A549 (cell line): ENCODE results near the gene HLA-DQA1. TPM values are rescaled to one million over a fixed set of nuclear protein-coding genes. Genes with fewer than 3 reads are reported as not detected.

Source experiments
- ATAC-seq, 2 experiments: fragments of 200-7000 bp in 1 of 2; fragments of >200 bp in 1 of 2; cut with Nextera tagmentation in 1 of 2; cut with Tn5 transposase in 1 of 2; 3 replicates each; pipeline versions ENCODE4 v1.8.0 to v1.9.1; 2018 to 2020; ENCODE audit warnings: mild to moderate bottlenecking in 1 of 2, moderate library complexity in 1 of 2
- CTCF ChIA-PET: fragments of 300-600 bp; sonication (Branson Sonifier 250); formaldehyde crosslinking; extraction: SDS; loops from one replicate; lab custom pipeline; 2021; ENCODE audit warnings: antibody characterized with exemption, inconsistent platforms; lab: Yijun Ruan, JAX
- POLR2A ChIA-PET: fragments of 350-600 bp; formaldehyde crosslinking; extraction: SDS; loops from one replicate; lab custom pipeline; 2021; ENCODE audit warnings: antibody characterized with exemption, inconsistent platforms; lab: Yijun Ruan, JAX
- DNase-seq, 2 experiments: peaks; one replicate each; pipeline versions ENCODE4 v3.0.0 to v3.0.0-alpha.2; 2011 to 2016; ENCODE audit warnings: low read depth in 1 of 2, low spot score in 1 of 2
- FAIRE-seq: peaks from 2 replicates; lab custom pipeline; 2011; peaks lifted over from hg19 to GRCh38; lab: Jason Lieb, UNC
- H3K27ac ChIP-seq, 2 experiments: fragments of >200 bp; sonication (Bioruptor Twin); formaldehyde crosslinking; 3 replicates each; pipeline ENCODE4 v1.5.1; 2016 to 2017
- H3K4me1 ChIP-seq: fragments of >200 bp; sonication (Bioruptor Twin); formaldehyde crosslinking; 3 replicates; pipeline ENCODE4 v1.6.1; 2016
- H3K4me2 ChIP-seq: fragments of >200 bp; sonication (Bioruptor Twin); formaldehyde crosslinking; 3 replicates; pipeline ENCODE4 v1.6.1; 2016
- H3K4me3 ChIP-seq: fragments of >200 bp; sonication (Bioruptor Twin); formaldehyde crosslinking; 3 replicates; pipeline ENCODE4 v1.5.1; 2016
- H3K9me3 ChIP-seq: fragments of >200 bp; sonication (Bioruptor Twin); formaldehyde crosslinking; 3 replicates; pipeline ENCODE4 v1.6.1; 2016
- BHLHE40 ChIP-seq: IDR thresholded peaks from 2 replicates; pipeline ENCODE4 v1.6.1; 2012; ENCODE audit warnings: low read depth, low read length, inconsistent platforms
- CBX2 ChIP-seq: fragments of 200-600 bp; sonication (generic); IDR thresholded peaks from 2 replicates; pipeline ENCODE4 v1.6.1; 2016; ENCODE audit warnings: low read depth, mild to moderate bottlenecking, borderline replicate concordance
- CHD2 ChIP-seq: fragments of 150-350 bp; IDR thresholded peaks from 2 replicates; pipeline ENCODE4 v1.6.1; 2014; ENCODE audit warnings: low read length; ENCODE audit not compliant: partially characterized antibody
- CHD4 ChIP-seq: fragments of 200-600 bp; sonication (generic); IDR thresholded peaks from 2 replicates; pipeline ENCODE4 v1.6.1; 2016; ENCODE audit warnings: antibody characterized with exemption, mild to moderate bottlenecking, borderline replicate concordance
- EHMT2 ChIP-seq: fragments of 200-600 bp; sonication (generic); IDR thresholded peaks from 2 replicates; pipeline ENCODE4 v1.6.1; 2016; ENCODE audit warnings: antibody characterized with exemption, low read depth, mild to moderate bottlenecking, moderate library complexity
- ESRRA ChIP-seq: fragments of 150-350 bp; IDR thresholded peaks from 2 replicates; pipeline ENCODE4 v1.6.1; 2014; ENCODE audit warnings: mild to moderate bottlenecking, low read length, borderline replicate concordance
- FOSB ChIP-seq: fragments of 250-450 bp; sonication (Bioruptor Pico); IDR thresholded peaks from 2 replicates; pipeline ENCODE4 v1.5.0; 2020; ENCODE audit warnings: mild to moderate bottlenecking, moderate library complexity
- GATA3 ChIP-seq: IDR thresholded peaks from 2 replicates; pipeline ENCODE4 v1.6.1; 2012; ENCODE audit warnings: borderline replicate concordance
- HEYL ChIP-seq: fragments of 250-450 bp; sonication (Bioruptor Pico); IDR thresholded peaks from 2 replicates; pipeline ENCODE4 v1.8.0; 2021; ENCODE audit warnings: mild to moderate bottlenecking, moderate library complexity
- JUN ChIP-seq, 2 experiments: fragments of >200 bp; sonication (Bioruptor Twin); formaldehyde crosslinking; IDR thresholded peaks; 2 replicates in 1 of 2; 3 replicates in 1 of 2; pipeline ENCODE4 v1.6.1; 2016 to 2017
- MAFK ChIP-seq: fragments of 450-650 bp; IDR thresholded peaks from 2 replicates; pipeline ENCODE4 v1.6.1; 2014; ENCODE audit not compliant: partially characterized antibody
- MAZ ChIP-seq: fragments of 150-350 bp; IDR thresholded peaks from 2 replicates; pipeline ENCODE4 v1.6.1; 2014; ENCODE audit warnings: antibody characterized with exemption, low read depth, low read length, borderline replicate concordance
- NFE2L2 ChIP-seq: fragments of 150-350 bp; conservative IDR thresholded peaks from 2 replicates; pipeline ENCODE4 v1.6.1; 2014; ENCODE audit warnings: low read length
- POLR2A ChIP-seq: IDR thresholded peaks from 2 replicates; pipeline ENCODE4 v1.6.1; 2012; ENCODE audit warnings: mild to moderate bottlenecking, low read length
- RAD21 ChIP-seq, 2 experiments: fragments of >200 bp in 1 of 2; sonication (Bioruptor Twin) in 1 of 2; formaldehyde crosslinking in 1 of 2; IDR thresholded peaks in 1 of 2; conservative IDR thresholded peaks in 1 of 2; 2 replicates in 1 of 2; 3 replicates in 1 of 2; pipeline ENCODE4 v1.6.1; 2012 to 2018; ENCODE audit warnings: inconsistent platforms in 1 of 2
- RARB ChIP-seq: fragments of 250-450 bp; sonication (Bioruptor Pico); IDR thresholded peaks from 2 replicates; pipeline ENCODE4 v1.8.0; 2021; ENCODE audit warnings: mild to moderate bottlenecking, moderate library complexity
- RFX5 ChIP-seq: fragments of 450-650 bp; IDR thresholded peaks from 2 replicates; pipeline ENCODE4 v1.7.1; 2014; ENCODE audit warnings: antibody characterized with exemption, mild to moderate bottlenecking, moderate library complexity
- RNF2 ChIP-seq: fragments of 200-600 bp; sonication (generic); IDR thresholded peaks from 2 replicates; pipeline ENCODE4 v1.6.1; 2016; ENCODE audit warnings: low read depth, mild to moderate bottlenecking, antibody characterized with exemption, moderate library complexity, borderline replicate concordance
- SMC3 ChIP-seq: fragments of >200 bp; sonication (Bioruptor Twin); formaldehyde crosslinking; IDR thresholded peaks from 3 replicates; pipeline ENCODE4 v1.6.1; 2018; ENCODE audit warnings: inconsistent platforms
- TFCP2L1 ChIP-seq: fragments of 250-450 bp; sonication (Bioruptor Pico); IDR thresholded peaks from 2 replicates; pipeline ENCODE4 v1.5.0; 2021; ENCODE audit warnings: mild to moderate bottlenecking
- TP53 ChIP-seq: fragments of 250-450 bp; sonication (Bioruptor Pico); IDR thresholded peaks from 2 replicates; pipeline ENCODE4 v1.5.0; 2021; ENCODE audit warnings: mild to moderate bottlenecking, moderate library complexity
- ZFP36 ChIP-seq: fragments of 450-650 bp; IDR thresholded peaks from 2 replicates; pipeline ENCODE4 v1.6.1; 2014; ENCODE audit warnings: borderline replicate concordance; ENCODE audit not compliant: partially characterized antibody
- ZNF302 ChIP-seq: fragments of 250-450 bp; sonication (Bioruptor Pico); IDR thresholded peaks from 2 replicates; pipeline ENCODE4 v1.9.0; 2021; ENCODE audit warnings: inconsistent platforms, mild to moderate bottlenecking, moderate library complexity
- WGBS: methylation state at CpG from one replicate; pipeline ENCODE4 v1.1.6; 2017; ENCODE audit errors: missing lambda C conversion rate; 5-methylcytosine and 5-hydroxymethylcytosine counted together
- polyA plus RNA-seq, 4 experiments: library from polyadenylated mRNA; depleted of rRNA in 3 of 4; stranded (reverse); fragments of >200 nt; fragmentation: RNase III in 1 of 4; extraction: RNeasy Plus Mini Kit Qiagen cat#74134 plus additional on column Dnase treatment in 1 of 4; gene quantifications; 2 replicates in 3 of 4; 3 replicates in 1 of 4; pipeline ENCODE4 v1.2.3, GENCODE V29; 2011 to 2017
- TF ChIP-seq, protein P1 (sequence below): fragments of 450-650 bp; IDR thresholded peaks from 2 replicates; pipeline ENCODE4 v1.6.1; 2014; ENCODE audit warnings: antibody characterized with exemption
- TF ChIP-seq, protein P2 (sequence below): fragments of >200 bp; sonication (Bioruptor Twin); formaldehyde crosslinking; IDR thresholded peaks from 3 replicates; pipeline ENCODE4 v1.5.1; 2016
- TF ChIP-seq, protein P3 (sequence below): fragments of 200-600 bp; sonication (generic); IDR thresholded peaks from 2 replicates; pipeline ENCODE4 v1.6.1; 2016; ENCODE audit warnings: antibody characterized with exemption, mild to moderate bottlenecking, moderate library complexity
- TF ChIP-seq, protein P4 (sequence below): fragments of >200 bp; sonication (Bioruptor Twin); formaldehyde crosslinking; IDR thresholded peaks from 2 replicates; pipeline ENCODE4 v1.6.1; 2016
- TF ChIP-seq, protein P5 (sequence below): fragments of 250-450 bp; sonication (Bioruptor Pico); IDR thresholded peaks from 2 replicates; pipeline ENCODE4 v1.5.0; 2021; ENCODE audit warnings: mild to moderate bottlenecking, moderate library complexity, borderline replicate concordance

HLA-DQA1 gene
- polyA plus RNA-seq, 2 of the 4 experiments (the other 2 are of a cell fraction) = not detected

DNA sequence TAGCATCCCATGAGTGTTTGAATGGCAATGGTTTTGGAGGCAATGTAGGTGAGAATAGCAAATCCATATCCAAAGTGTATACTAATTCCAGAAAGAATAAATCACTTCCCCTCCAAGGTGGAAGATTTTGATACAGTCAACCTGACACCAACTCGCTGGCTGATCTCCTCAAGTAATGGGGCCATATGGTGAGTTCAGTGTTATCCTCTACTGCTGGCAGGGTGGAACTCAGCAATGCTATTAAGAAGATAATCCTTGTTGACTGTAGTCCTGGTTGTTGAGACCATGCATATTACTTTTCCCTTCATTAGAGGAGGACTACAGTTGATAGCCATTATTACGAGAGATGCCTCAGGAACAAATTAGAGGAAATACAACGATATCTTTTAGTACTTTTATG lies 47.0 kb downstream of the HLA-DQA1 start:
- DNase-seq (no peak), ATAC-seq (no peak), FAIRE-seq (no peak)
- Histone ChIP-seq H3K4me3 (no peak overlapping the region), H3K4me2 (no peak overlapping the region), H3K4me1 (no peaks in the 10 kb centered on the region), H3K27ac (no peak overlapping the region), H3K9me3 (no peaks in the 10 kb centered on the region)
- ChIA-PET CTCF (no interaction called here), POLR2A (no interaction called here)
- TF ChIP-seq RFX5 (no peak), GATA3 (no peak), MAFK (no peak), CBX2 (no peak), ZNF302 (CRISPR knock-in tag) (no peak), FOSB (CRISPR knock-in tag) (no peak), BHLHE40 (no peak), CHD4 (no peak), ESRRA (no peak), MAZ (no peak)
- TF ChIP-seq, protein P1, sequence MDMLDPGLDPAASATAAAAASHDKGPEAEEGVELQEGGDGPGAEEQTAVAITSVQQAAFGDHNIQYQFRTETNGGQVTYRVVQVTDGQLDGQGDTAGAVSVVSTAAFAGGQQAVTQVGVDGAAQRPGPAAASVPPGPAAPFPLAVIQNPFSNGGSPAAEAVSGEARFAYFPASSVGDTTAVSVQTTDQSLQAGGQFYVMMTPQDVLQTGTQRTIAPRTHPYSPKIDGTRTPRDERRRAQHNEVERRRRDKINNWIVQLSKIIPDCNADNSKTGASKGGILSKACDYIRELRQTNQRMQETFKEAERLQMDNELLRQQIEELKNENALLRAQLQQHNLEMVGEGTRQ = no peak
- TF ChIP-seq, protein P2, sequence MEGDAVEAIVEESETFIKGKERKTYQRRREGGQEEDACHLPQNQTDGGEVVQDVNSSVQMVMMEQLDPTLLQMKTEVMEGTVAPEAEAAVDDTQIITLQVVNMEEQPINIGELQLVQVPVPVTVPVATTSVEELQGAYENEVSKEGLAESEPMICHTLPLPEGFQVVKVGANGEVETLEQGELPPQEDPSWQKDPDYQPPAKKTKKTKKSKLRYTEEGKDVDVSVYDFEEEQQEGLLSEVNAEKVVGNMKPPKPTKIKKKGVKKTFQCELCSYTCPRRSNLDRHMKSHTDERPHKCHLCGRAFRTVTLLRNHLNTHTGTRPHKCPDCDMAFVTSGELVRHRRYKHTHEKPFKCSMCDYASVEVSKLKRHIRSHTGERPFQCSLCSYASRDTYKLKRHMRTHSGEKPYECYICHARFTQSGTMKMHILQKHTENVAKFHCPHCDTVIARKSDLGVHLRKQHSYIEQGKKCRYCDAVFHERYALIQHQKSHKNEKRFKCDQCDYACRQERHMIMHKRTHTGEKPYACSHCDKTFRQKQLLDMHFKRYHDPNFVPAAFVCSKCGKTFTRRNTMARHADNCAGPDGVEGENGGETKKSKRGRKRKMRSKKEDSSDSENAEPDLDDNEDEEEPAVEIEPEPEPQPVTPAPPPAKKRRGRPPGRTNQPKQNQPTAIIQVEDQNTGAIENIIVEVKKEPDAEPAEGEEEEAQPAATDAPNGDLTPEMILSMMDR = no peak
- TF ChIP-seq, protein P3, sequence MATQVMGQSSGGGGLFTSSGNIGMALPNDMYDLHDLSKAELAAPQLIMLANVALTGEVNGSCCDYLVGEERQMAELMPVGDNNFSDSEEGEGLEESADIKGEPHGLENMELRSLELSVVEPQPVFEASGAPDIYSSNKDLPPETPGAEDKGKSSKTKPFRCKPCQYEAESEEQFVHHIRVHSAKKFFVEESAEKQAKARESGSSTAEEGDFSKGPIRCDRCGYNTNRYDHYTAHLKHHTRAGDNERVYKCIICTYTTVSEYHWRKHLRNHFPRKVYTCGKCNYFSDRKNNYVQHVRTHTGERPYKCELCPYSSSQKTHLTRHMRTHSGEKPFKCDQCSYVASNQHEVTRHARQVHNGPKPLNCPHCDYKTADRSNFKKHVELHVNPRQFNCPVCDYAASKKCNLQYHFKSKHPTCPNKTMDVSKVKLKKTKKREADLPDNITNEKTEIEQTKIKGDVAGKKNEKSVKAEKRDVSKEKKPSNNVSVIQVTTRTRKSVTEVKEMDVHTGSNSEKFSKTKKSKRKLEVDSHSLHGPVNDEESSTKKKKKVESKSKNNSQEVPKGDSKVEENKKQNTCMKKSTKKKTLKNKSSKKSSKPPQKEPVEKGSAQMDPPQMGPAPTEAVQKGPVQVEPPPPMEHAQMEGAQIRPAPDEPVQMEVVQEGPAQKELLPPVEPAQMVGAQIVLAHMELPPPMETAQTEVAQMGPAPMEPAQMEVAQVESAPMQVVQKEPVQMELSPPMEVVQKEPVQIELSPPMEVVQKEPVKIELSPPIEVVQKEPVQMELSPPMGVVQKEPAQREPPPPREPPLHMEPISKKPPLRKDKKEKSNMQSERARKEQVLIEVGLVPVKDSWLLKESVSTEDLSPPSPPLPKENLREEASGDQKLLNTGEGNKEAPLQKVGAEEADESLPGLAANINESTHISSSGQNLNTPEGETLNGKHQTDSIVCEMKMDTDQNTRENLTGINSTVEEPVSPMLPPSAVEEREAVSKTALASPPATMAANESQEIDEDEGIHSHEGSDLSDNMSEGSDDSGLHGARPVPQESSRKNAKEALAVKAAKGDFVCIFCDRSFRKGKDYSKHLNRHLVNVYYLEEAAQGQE = no peak
- 0% methylated on average over 3 of the region's 3 CpGs for WGBS

DNA sequence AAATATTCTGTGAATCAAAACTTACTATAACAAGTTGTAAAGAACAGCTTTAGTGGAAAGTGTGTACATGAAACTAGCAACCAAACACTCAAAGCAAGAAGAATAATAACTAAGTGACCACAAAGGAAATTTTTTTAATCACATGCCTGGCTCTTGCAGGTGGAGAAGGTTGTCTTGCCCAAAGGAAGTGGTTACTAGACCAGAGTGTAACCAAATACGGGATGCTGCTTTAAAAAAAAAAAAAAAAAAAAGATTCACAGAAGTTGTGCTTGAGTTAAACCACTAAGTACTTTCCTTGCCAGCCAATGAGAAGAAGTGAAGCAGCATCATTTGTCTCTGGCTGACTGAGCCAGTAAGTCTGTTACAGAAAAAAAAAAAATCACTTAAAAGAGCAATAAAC lies 48.4 kb downstream of the HLA-DQA1 start:
- POLR2A ChIA-PET = no interaction called here
- CTCF ChIA-PET = interaction anchor here (2.4 kb wide), 1 partner anchor 272 kb away, joined by 9 read pairs; no protein-coding TSS in a partner anchor
- 0% methylated on average over 1 of the region's 1 CpG for WGBS
- TF ChIP-seq JUN (IDR thresholded peaks at IDR 0.05) = no peak
- TF ChIP-seq, protein P4, sequence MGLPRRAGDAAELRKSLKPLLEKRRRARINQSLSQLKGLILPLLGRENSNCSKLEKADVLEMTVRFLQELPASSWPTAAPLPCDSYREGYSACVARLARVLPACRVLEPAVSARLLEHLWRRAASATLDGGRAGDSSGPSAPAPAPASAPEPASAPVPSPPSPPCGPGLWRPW = no peak
- no peak for TF ChIP-seq TFCP2L1 (CRISPR knock-in tag)
- TF ChIP-seq RARB = no peak
- TF ChIP-seq TP53 (CRISPR knock-in tag) = no peak
- no peak for TF ChIP-seq ESRRA
- no peak for TF ChIP-seq CBX2
- no peak for TF ChIP-seq CHD2
- no peak for TF ChIP-seq SMC3
- no peak for TF ChIP-seq MAFK
- TF ChIP-seq POLR2A = no peak
- no peak for TF ChIP-seq EHMT2
- no peak for TF ChIP-seq RAD21 (conservative IDR thresholded peaks at IDR 0.05 in 1 of 2, IDR thresholded peaks at IDR 0.05 in 1 of 2)
- no peak for TF ChIP-seq NFE2L2
- TF ChIP-seq RNF2 = no peak
- TF ChIP-seq, protein P5, sequence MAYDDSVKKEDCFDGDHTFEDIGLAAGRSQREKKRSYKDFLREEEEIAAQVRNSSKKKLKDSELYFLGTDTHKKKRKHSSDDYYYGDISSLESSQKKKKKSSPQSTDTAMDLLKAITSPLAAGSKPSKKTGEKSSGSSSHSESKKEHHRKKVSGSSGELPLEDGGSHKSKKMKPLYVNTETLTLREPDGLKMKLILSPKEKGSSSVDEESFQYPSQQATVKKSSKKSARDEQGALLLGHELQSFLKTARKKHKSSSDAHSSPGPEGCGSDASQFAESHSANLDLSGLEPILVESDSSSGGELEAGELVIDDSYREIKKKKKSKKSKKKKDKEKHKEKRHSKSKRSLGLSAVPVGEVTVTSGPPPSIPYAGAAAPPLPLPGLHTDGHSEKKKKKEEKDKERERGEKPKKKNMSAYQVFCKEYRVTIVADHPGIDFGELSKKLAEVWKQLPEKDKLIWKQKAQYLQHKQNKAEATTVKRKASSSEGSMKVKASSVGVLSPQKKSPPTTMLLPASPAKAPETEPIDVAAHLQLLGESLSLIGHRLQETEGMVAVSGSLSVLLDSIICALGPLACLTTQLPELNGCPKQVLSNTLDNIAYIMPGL (CRISPR knock-in tag) = no peak
- TF ChIP-seq ZFP36 = no peak
- TF ChIP-seq HEYL = no peak
- FAIRE-seq = no peak
- no peak overlapping the region for H3K4me3 ChIP-seq
- no peak overlapping the region for H3K27ac ChIP-seq
- DNase-seq = no peak
- no peaks in the 10 kb centered on the region for H3K9me3 ChIP-seq
- ATAC-seq = no peak
- no peak overlapping the region for H3K4me2 ChIP-seq
- no peaks in the 10 kb centered on the region for H3K4me1 ChIP-seq
